ENCODE data around the gene MAN1A1.
"Not testable (repeated sequence)": the region's sequence is repeated elsewhere in the genome, so short reads cannot be mapped to it uniquely, and the experiment has no call there.

Gene MAN1A1

DNA sequence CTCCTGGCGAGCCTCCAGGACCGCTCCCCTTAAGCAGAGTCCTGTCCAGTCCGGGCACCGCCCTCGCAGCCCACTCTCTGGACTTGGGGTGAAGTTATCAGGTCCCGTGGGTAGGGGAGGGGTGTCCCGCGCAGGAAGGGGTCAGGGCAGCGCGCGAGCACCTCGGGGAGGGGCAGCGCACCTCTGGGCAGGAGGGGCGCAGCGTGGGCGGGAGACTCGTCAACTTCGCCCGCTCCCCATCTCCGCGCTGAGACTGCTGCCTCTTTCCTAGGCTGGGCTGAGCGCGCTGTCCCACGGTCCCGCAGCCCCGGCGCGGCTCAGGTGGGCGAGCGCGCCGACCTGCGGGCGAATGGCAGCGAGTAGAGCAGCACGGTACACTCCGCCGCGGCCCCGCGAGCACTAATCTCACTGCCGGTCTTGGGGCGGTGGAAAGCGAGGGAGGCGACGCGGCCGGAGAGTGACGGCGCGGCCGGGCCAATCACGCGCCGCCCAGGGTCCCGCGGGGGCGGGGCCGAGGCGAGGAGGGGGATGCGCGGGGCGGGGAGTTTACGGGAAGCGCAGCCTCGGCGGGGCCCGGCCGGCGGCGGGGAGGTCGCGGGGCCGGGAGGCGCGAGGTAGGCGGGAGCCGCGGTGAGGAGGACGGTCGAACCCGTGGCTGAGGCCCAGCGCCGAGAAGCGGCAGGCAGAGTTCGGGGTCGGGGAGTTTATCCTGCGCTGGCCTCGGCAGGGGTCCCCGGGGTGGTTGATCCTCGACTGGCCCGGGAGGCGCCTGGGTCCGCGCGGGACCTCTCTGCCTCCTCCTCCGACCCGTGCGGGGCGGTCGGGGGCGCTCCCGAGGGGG lies at the start of gene MAN1A1:
MAN1A1 (minus strand) TSS at position 401 of the 841 bp plus-strand sequence. CDS start 696 bp downstream, outside the sequence.
- Histone ChIP-seq H3K36me3 (ENCODE audit: control insufficient read depth, insufficient read depth, low read length) (no peaks in the 10 kb centered on the region), H3K4me3 (ENCODE audit: low read length) (peak within 1 kb of the TSS; percentile 74), H3K4me1 (ENCODE audit: control insufficient read depth, insufficient read depth, low read length) (peaks cover 7% of the 10 kb centered on the region), H3K9me3 (ENCODE audit: control insufficient read depth, low read length) (no peaks in the 10 kb centered on the region), H3K9ac (ENCODE audit: low read length) (peak within 1 kb of the TSS; percentile 79), H3K27me3 (ENCODE audit: control insufficient read depth, insufficient read depth, low read length) (no peaks in the 10 kb centered on the region)

DNA sequence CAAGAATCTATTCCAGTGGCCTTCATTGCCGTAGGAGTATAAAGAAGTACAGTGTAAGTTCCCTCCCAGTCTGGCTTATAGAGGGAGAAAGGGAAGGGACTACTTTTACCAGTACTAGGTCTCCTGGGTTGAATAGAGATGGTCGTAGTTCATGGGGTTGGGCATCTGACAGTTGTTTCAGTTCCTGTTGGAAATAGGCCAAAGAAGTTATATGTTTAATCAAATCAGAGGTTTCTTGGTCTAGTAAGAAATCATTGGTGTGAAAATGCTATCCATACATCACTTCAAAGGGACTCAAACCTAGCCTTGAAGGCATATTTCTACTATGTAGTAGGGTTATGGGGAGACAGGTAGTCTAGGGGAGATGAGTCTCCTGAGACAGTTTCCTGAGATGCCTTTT lies 45.6 kb upstream of the MAN1A1 start:
- no peaks in the 10 kb centered on the region for H3K36me3 ChIP-seq (ENCODE audit: control insufficient read depth, insufficient read depth, low read length)
- H3K9ac ChIP-seq (ENCODE audit: low read length): no peak overlapping the region
- no peaks in the 10 kb centered on the region for H3K27me3 ChIP-seq (ENCODE audit: control insufficient read depth, insufficient read depth, low read length)
- peaks cover 6% of the 10 kb centered on the region for H3K9me3 ChIP-seq (ENCODE audit: control insufficient read depth, low read length)
- H3K4me3 ChIP-seq (ENCODE audit: low read length): no peak overlapping the region
- no peaks in the 10 kb centered on the region for H3K4me1 ChIP-seq (ENCODE audit: control insufficient read depth, insufficient read depth, low read length)

DNA sequence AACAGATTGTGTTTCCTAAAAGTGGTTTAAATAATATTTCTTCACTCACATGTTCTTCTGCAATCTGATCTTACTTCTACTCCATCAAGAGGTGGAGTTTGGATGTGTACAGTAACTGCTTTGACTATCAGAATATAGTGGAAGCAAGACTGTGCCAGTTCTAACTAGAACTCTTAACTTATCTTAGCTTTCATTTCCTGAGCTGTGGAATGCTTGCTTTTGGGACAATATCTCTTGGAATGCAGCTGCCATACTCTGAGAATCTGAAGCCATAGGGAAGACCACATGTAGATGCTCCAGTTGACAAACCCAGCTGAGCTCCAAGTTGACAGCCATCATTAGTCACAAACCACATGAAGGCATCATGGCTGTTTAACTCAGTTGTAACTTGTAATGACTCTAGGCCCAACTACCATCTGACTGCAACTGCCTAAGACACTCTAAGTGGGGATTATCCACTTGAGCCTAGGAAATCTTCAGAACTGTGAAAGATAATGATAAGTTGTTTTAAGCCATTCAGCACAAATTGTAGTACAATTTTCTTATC lies 40.8 kb upstream of the MAN1A1 start:
- no peaks in the 10 kb centered on the region for H3K4me1 ChIP-seq (ENCODE audit: control insufficient read depth, insufficient read depth, low read length)
- H3K36me3 ChIP-seq (ENCODE audit: control insufficient read depth, insufficient read depth, low read length): no peaks in the 10 kb centered on the region
- H3K9ac ChIP-seq (ENCODE audit: low read length): no peak overlapping the region
- no peak overlapping the region for H3K4me3 ChIP-seq (ENCODE audit: low read length)
- no peaks in the 10 kb centered on the region for H3K27me3 ChIP-seq (ENCODE audit: control insufficient read depth, insufficient read depth, low read length)
- no peaks in the 10 kb centered on the region for H3K9me3 ChIP-seq (ENCODE audit: control insufficient read depth, low read length)

DNA sequence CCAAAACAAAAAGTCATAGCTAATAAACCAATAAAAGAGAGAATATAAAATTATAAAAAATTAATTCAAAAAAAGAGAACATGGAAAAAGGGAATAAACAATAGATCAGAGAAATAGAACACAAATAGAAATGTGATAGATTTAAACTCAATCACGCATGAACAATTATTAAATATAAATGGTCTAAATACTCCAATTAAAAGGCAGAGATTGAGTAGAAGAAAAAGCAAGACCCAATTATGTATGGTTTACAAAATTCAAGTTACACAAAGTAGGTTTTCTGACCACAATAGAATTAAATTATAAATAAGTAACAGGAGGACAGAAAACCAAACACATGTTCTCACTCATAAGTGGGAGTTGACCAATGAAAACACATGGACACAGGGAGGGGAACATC lies 36.4 kb upstream of the MAN1A1 start:
- Histone ChIP-seq H3K27me3 (ENCODE audit: control insufficient read depth, insufficient read depth, low read length) (no peaks in the 10 kb centered on the region), H3K36me3 (ENCODE audit: control insufficient read depth, insufficient read depth, low read length) (no peaks in the 10 kb centered on the region), H3K9me3 (ENCODE audit: control insufficient read depth, low read length) (no peaks in the 10 kb centered on the region), H3K4me1 (ENCODE audit: control insufficient read depth, insufficient read depth, low read length) (no peaks in the 10 kb centered on the region), H3K9ac (ENCODE audit: low read length) (no peak overlapping the region), H3K4me3 (ENCODE audit: low read length) (no peak overlapping the region)

DNA sequence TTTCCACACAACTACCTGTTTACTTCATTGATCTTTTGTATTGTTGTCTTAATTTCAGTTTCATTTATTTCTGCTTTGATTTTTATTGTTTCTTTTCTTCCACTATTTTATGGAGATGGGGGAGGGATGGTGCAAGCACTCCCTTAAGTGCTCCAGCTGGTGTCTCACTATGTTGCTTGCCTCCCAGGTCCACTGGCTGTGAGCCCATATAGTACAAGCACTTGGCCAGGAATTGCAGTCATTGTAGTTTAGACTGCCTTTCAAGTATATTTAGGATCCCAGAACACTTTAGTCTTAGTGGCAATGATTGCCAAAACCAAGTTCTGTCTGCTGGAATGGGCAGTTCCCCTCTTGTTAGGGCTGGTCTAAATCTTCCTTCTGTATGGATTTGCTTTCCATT lies 34.9 kb upstream of the MAN1A1 start:
- no peaks in the 10 kb centered on the region for H3K4me1 ChIP-seq (ENCODE audit: control insufficient read depth, insufficient read depth, low read length)
- H3K4me3 ChIP-seq (ENCODE audit: low read length): no peak overlapping the region
- no peaks in the 10 kb centered on the region for H3K9me3 ChIP-seq (ENCODE audit: control insufficient read depth, low read length)
- no peaks in the 10 kb centered on the region for H3K36me3 ChIP-seq (ENCODE audit: control insufficient read depth, insufficient read depth, low read length)
- H3K27me3 ChIP-seq (ENCODE audit: control insufficient read depth, insufficient read depth, low read length): no peaks in the 10 kb centered on the region
- H3K9ac ChIP-seq (ENCODE audit: low read length): no peak overlapping the region

DNA sequence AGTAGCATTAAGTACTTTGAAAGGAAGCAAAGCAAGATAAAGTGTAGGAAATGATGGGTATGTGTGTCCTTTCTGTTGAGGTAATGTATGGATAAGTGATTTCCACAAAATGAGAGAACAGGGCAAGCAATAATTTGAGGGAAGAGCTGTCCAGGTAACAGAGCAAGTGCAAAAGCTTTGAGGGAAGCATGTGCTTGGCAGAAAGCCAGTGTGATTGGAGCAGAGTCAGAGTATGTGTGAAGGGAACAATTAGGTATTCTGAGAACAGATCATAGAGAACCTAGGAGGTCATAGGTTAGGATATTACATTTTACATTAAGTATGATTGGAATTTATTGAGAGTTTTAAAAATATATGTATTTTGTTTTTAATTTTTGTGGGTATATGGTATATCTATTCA lies 30.2 kb upstream of the MAN1A1 start:
- Histone ChIP-seq H3K4me3 (ENCODE audit: low read length) (no peak overlapping the region), H3K9ac (ENCODE audit: low read length) (no peak overlapping the region), H3K27me3 (ENCODE audit: control insufficient read depth, insufficient read depth, low read length) (no peaks in the 10 kb centered on the region), H3K36me3 (ENCODE audit: control insufficient read depth, insufficient read depth, low read length) (no peaks in the 10 kb centered on the region), H3K9me3 (ENCODE audit: control insufficient read depth, low read length) (no peaks in the 10 kb centered on the region), H3K4me1 (ENCODE audit: control insufficient read depth, insufficient read depth, low read length) (no peaks in the 10 kb centered on the region)

DNA sequence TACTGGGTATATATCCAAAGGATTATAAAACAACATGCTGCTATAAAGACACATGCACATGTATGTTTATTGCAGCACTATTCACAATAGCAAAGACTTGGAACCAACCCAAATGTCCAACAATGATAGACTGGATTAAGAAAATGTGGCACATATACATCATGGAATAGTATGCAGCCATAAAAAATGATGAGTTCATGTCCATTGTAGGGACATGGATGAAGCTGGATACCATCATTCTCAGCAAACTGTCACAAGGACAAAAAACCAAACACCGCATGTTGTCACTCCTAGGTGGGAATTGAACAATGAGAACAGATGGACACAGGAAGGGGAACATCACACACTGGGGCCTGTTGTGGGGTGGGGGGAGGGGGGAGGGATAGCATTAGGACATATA lies 27.5 kb upstream of the MAN1A1 start:
- H3K4me3 ChIP-seq (ENCODE audit: low read length); H3K27me3 ChIP-seq (ENCODE audit: control insufficient read depth, insufficient read depth, low read length); H3K36me3 ChIP-seq (ENCODE audit: control insufficient read depth, insufficient read depth, low read length); H3K9me3 ChIP-seq (ENCODE audit: control insufficient read depth, low read length); H3K9ac ChIP-seq (ENCODE audit: low read length); H3K4me1 ChIP-seq (ENCODE audit: control insufficient read depth, insufficient read depth, low read length): not testable (repeated sequence)

DNA sequence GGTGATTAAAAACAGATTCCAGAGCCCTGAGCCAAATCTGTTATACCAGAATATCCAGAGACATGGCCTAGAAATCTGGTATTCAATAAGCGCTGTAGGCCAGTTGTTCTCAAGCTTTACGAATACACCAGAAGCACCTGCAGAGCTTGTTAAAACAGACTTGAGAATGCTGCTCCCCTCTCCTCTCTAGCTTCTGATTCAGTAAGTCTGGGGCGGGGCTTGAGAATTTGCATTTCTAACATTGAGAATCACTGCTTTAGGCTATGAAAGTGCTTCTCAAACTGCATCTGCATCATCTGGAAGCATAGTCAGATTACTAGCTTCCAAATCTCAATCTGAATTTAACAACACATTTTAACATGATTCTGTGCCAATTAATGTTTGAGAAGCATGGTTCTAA lies 20.5 kb upstream of the MAN1A1 start:
- no peak overlapping the region for H3K9ac ChIP-seq (ENCODE audit: low read length)
- no peaks in the 10 kb centered on the region for H3K27me3 ChIP-seq (ENCODE audit: control insufficient read depth, insufficient read depth, low read length)
- H3K4me1 ChIP-seq (ENCODE audit: control insufficient read depth, insufficient read depth, low read length): no peaks in the 10 kb centered on the region
- no peaks in the 10 kb centered on the region for H3K9me3 ChIP-seq (ENCODE audit: control insufficient read depth, low read length)
- H3K4me3 ChIP-seq (ENCODE audit: low read length): no peak overlapping the region
- H3K36me3 ChIP-seq (ENCODE audit: control insufficient read depth, insufficient read depth, low read length): no peaks in the 10 kb centered on the region

DNA sequence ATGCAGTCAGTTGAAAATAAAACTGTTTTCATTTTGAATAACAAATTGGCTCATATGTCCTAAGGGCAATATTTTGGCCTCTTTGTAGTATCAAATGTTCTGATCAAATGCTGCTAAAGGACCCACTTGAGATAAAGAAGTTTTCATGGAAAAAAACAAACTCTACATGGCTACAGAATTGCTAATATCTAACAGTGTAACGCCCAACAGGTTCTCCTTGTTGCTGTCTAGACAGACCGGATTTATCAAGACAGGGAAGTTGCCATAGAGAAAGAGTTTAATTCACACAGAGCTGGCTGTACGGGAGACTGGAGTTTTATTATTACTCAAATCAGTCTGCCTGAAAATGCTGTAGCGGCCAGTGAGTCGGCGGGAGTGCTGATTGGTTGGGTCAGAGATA lies 19.4 kb upstream of the MAN1A1 start:
- no peaks in the 10 kb centered on the region for H3K36me3 ChIP-seq (ENCODE audit: control insufficient read depth, insufficient read depth, low read length)
- H3K4me1 ChIP-seq (ENCODE audit: control insufficient read depth, insufficient read depth, low read length): no peaks in the 10 kb centered on the region
- H3K9ac ChIP-seq (ENCODE audit: low read length): no peak overlapping the region
- H3K4me3 ChIP-seq (ENCODE audit: low read length): no peak overlapping the region
- H3K9me3 ChIP-seq (ENCODE audit: control insufficient read depth, low read length): no peaks in the 10 kb centered on the region
- H3K27me3 ChIP-seq (ENCODE audit: control insufficient read depth, insufficient read depth, low read length): no peaks in the 10 kb centered on the region

DNA sequence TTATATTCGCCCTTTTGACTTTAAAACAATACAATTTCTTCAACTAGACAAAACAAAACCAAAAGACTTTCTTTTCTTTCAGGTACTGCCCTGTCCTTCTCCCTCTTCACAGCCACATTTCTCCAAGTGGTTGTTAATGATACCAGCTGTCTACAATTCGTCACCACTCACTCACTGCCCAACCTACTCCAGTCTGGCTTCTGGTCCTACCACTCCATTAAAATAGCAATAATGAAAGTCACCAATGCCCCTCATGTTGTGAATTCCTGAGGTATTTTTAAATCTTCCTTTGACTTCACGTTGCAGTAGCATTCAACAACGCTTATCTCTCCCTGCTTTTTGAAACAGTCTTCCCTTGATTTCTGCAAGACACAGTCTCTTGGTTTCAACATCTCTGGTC lies 11.6 kb upstream of the MAN1A1 start:
- no peaks in the 10 kb centered on the region for H3K36me3 ChIP-seq (ENCODE audit: control insufficient read depth, insufficient read depth, low read length)
- no peak overlapping the region for H3K9ac ChIP-seq (ENCODE audit: low read length)
- no peak overlapping the region for H3K4me3 ChIP-seq (ENCODE audit: low read length)
- no peaks in the 10 kb centered on the region for H3K4me1 ChIP-seq (ENCODE audit: control insufficient read depth, insufficient read depth, low read length)
- H3K9me3 ChIP-seq (ENCODE audit: control insufficient read depth, low read length): no peaks in the 10 kb centered on the region
- H3K27me3 ChIP-seq (ENCODE audit: control insufficient read depth, insufficient read depth, low read length): no peaks in the 10 kb centered on the region

DNA sequence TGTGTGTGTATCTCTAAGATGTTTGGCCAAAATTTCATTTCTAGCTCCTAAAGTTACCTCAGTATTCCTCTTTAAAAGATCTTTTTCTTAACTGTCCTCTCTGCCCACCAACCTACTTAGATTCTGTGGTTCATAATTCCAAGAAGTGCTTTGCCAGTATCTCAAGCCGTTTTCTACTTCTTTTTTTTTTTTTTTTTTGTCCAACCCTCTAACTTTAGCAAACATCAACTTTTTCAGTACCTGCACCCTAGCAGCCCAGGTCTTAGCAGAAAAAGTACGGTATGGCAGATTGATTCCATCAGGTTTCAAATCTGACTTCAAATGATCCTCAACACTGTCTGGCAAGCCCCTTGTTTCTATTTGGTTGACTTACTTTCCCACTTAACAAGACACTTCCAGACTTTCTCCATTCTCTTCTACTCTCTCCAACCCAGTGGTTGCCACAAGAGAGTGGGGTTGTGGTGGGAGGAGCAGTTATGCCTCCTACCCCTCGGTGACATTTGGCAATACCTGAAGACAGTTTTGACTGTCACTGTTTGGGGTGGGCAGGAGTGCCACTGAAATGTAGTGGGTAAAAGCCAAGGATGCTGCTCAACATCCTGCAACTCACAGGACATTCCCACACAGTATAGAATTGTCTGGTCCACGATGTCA lies 10.8 kb upstream of the MAN1A1 start:
- Histone ChIP-seq H3K27me3 (ENCODE audit: control insufficient read depth, insufficient read depth, low read length) (no peaks in the 10 kb centered on the region), H3K9me3 (ENCODE audit: control insufficient read depth, low read length) (no peaks in the 10 kb centered on the region), H3K9ac (ENCODE audit: low read length) (no peak overlapping the region), H3K4me3 (ENCODE audit: low read length) (no peak overlapping the region), H3K4me1 (ENCODE audit: control insufficient read depth, insufficient read depth, low read length) (no peaks in the 10 kb centered on the region), H3K36me3 (ENCODE audit: control insufficient read depth, insufficient read depth, low read length) (no peaks in the 10 kb centered on the region)

DNA sequence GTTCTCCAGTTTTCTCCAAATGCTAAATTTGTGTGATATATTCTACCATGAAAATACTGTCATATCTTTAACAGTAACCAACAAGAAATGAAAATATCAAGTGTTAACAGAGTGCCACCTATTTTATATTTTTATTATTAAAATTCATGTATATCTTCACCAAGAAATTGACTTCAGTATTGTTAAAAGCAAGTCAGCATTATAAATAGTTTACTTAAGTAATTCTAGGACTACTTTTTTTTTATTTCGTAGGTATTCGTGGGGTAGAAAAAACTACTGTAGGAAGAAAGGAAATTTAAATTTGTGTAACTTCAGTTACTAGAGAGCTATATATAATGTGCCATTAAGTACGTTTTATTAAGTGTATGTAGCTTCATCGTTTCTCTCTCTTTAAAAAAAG lies 6.3 kb upstream of the MAN1A1 start:
- Histone ChIP-seq H3K4me3 (ENCODE audit: low read length) (no peak overlapping the region), H3K27me3 (ENCODE audit: control insufficient read depth, insufficient read depth, low read length) (no peaks in the 10 kb centered on the region), H3K9me3 (ENCODE audit: control insufficient read depth, low read length) (no peaks in the 10 kb centered on the region), H3K36me3 (ENCODE audit: control insufficient read depth, insufficient read depth, low read length) (no peaks in the 10 kb centered on the region), H3K4me1 (ENCODE audit: control insufficient read depth, insufficient read depth, low read length) (no peaks in the 10 kb centered on the region), H3K9ac (ENCODE audit: low read length) (no peak overlapping the region)

Measured in mucosa of stomach (tissue), 1 donor.